IMR-90 (cell line): ENCODE results near the gene WWC1. TPM values are rescaled to one million over a fixed set of nuclear protein-coding genes. Genes with fewer than 3 reads are reported as not detected.
"Not testable (repeated sequence)": the region's sequence is repeated elsewhere in the genome, so short reads cannot be mapped to it uniquely, and the experiment has no call there.

Source experiments
- ATAC-seq: fragments of 200-7000 bp; cut with Tn5 transposase; 2 replicates; pipeline ENCODE4 v1.9.1; 2020; ENCODE audit warnings: low read depth, mild to moderate bottlenecking, moderate library complexity
- BruUV-seq: library from RNA; stranded (reverse); fragments of 400-500 nt; replicated peaks from 2 replicates; lab custom pipeline; 2021; lab: Mats Ljungman, UMichigan
- CTCF ChIA-PET: fragments of 300-600 bp; formaldehyde crosslinking; extraction: SDS; loops from one replicate; lab custom pipeline; 2021; ENCODE audit warnings: antibody characterized with exemption; lab: Yijun Ruan, JAX
- POLR2A ChIA-PET: fragments of 300-600 bp; sonication (Branson Sonifier 250); formaldehyde crosslinking; loops from one replicate; lab custom pipeline; 2022; ENCODE audit warnings: antibody characterized with exemption; ENCODE audit not compliant: unreplicated experiment; lab: Charles Lee
- DNase-seq: peaks from one replicate; pipeline ENCODE4 v3.0.0; 2013
- H2AFZ ChIP-seq: replicated peaks from 2 replicates; pipeline ENCODE3; 2013; ENCODE audit warnings: low read length, mild to moderate bottlenecking; ENCODE audit not compliant: poor library complexity
- H2AK5ac ChIP-seq: 2 replicates; pipeline ENCODE4 v1.6.1; 2013; ENCODE audit warnings: low read depth, low read length, inconsistent platforms
- H2AK9ac ChIP-seq: replicated peaks from 2 replicates; pipeline ENCODE3; 2013; ENCODE audit warnings: mild to moderate bottlenecking, low read depth, low read length, moderate library complexity; ENCODE audit not compliant: poor library complexity
- H2BK120ac ChIP-seq: 2 replicates; pipeline ENCODE4 v1.6.1; 2013; ENCODE audit warnings: low read depth, low read length, inconsistent platforms
- H2BK15ac ChIP-seq: 3 replicates; pipeline ENCODE4 v1.6.1; 2013; ENCODE audit warnings: low read depth, low read length, inconsistent platforms
- H2BK20ac ChIP-seq: 2 replicates; pipeline ENCODE4 v1.6.1; 2013; ENCODE audit warnings: low read depth, mild to moderate bottlenecking, inconsistent platforms, low read length, moderate library complexity
- H2BK5ac ChIP-seq: 2 replicates; pipeline ENCODE4 v1.6.1; 2013; ENCODE audit warnings: mild to moderate bottlenecking, low read depth, low read length, inconsistent platforms; ENCODE audit not compliant: poor library complexity, severe bottlenecking
- H3K14ac ChIP-seq: replicated peaks from 2 replicates; pipeline ENCODE4 v1.6.1; 2013; ENCODE audit warnings: low read depth, low read length, inconsistent platforms
- H3K18ac ChIP-seq: 2 replicates; pipeline ENCODE4 v1.6.1; 2013; ENCODE audit warnings: low read depth, low read length, control low read depth
- H3K23ac ChIP-seq: 2 replicates; pipeline ENCODE4 v1.6.1; 2013; ENCODE audit warnings: low read depth, low read length, inconsistent platforms
- H3K27ac ChIP-seq: 2 replicates; pipeline ENCODE4 v1.5.1; 2013; ENCODE audit warnings: mild to moderate bottlenecking, control low read depth, low read length; ENCODE audit not compliant: insufficient read depth
- H3K27me3 ChIP-seq: 2 replicates; pipeline ENCODE4 v1.6.1; 2013; ENCODE audit warnings: low read length; ENCODE audit not compliant: control insufficient read depth, insufficient read depth
- H3K36me3 ChIP-seq: 2 replicates; pipeline ENCODE4 v1.6.1; 2013; ENCODE audit warnings: low read length, mixed read lengths; ENCODE audit not compliant: control insufficient read depth, insufficient read depth
- H3K4ac ChIP-seq: 2 replicates; pipeline ENCODE4 v1.6.1; 2013; ENCODE audit warnings: low read depth, low read length, inconsistent platforms
- H3K4me1 ChIP-seq: 2 replicates; pipeline ENCODE4 v1.6.1; 2013; ENCODE audit warnings: low read length, mixed read lengths; ENCODE audit not compliant: control insufficient read depth, insufficient read depth
- H3K4me2 ChIP-seq: 2 replicates; pipeline ENCODE4 v1.6.1; 2013; ENCODE audit warnings: low read depth, mild to moderate bottlenecking, control low read depth, low read length, moderate library complexity
- H3K4me3 ChIP-seq: 2 replicates; pipeline ENCODE4 v1.5.1; 2013; ENCODE audit warnings: low read depth, mild to moderate bottlenecking, control low read depth, low read length, moderate library complexity; ENCODE audit not compliant: insufficient read depth
- H3K56ac ChIP-seq: 2 replicates; pipeline ENCODE4 v1.6.1; 2013; ENCODE audit warnings: low read length, inconsistent platforms; ENCODE audit not compliant: insufficient read depth; ENCODE audit errors: extremely low read depth
- H3K79me1 ChIP-seq, 2 experiments: 2 replicates each; pipeline ENCODE4 v1.6.1; 2013; ENCODE audit warnings: low read length in 2 of 2, inconsistent platforms in 1 of 2, low read depth in 1 of 2
- H3K9ac ChIP-seq: 2 replicates; pipeline ENCODE4 v1.6.1; 2013; ENCODE audit warnings: low read depth, low read length, control low read depth
- H3K9me1 ChIP-seq: 2 replicates; pipeline ENCODE4 v1.6.1; 2013; ENCODE audit warnings: low read length, inconsistent platforms; ENCODE audit not compliant: insufficient read depth
- H3K9me3 ChIP-seq: 2 replicates; pipeline ENCODE4 v1.6.1; 2013; ENCODE audit warnings: low read length; ENCODE audit not compliant: control insufficient read depth, insufficient read depth
- H4K20me1 ChIP-seq: 2 replicates; pipeline ENCODE4 v1.6.1; 2013; ENCODE audit warnings: low read length, inconsistent platforms; ENCODE audit not compliant: insufficient read depth
- H4K5ac ChIP-seq: 2 replicates; pipeline ENCODE4 v1.6.1; 2013; ENCODE audit warnings: mild to moderate bottlenecking, low read depth, low read length, control low read depth
- H4K8ac ChIP-seq, 2 experiments: 2 replicates each; pipeline ENCODE4 v1.6.1; 2013; ENCODE audit warnings: low read depth in 2 of 2, low read length in 2 of 2, control low read depth in 1 of 2, inconsistent platforms in 1 of 2
- H4K91ac ChIP-seq: 2 replicates; pipeline ENCODE4 v1.6.1; 2013; ENCODE audit warnings: low read depth, low read length, inconsistent platforms; ENCODE audit not compliant: insufficient read depth
- BHLHE40 ChIP-seq: fragments of 150-350 bp; IDR thresholded peaks from 2 replicates; pipeline ENCODE4 v1.6.1; 2016; ENCODE audit warnings: mild to moderate bottlenecking, low read depth, low read length
- FOS ChIP-seq: fragments of 150-350 bp; IDR thresholded peaks from 2 replicates; pipeline ENCODE4 v1.6.1; 2016; ENCODE audit warnings: low read depth, low read length
- POLR2A ChIP-seq: IDR thresholded peaks from 2 replicates; pipeline ENCODE4 v1.6.1; 2012; ENCODE audit warnings: mild to moderate bottlenecking, low read depth, low read length
- WGBS, 2 experiments: methylation state at CpG; one replicate each; pipeline versions ENCODE4 v1.1.5 to v1.1.7; 2013; ENCODE audit warnings: missing lambda C conversion rate in 2 of 2; ENCODE audit not compliant: insufficient read length in 1 of 2; ENCODE audit errors: extremely low coverage in 2 of 2; 5-methylcytosine and 5-hydroxymethylcytosine counted together
- dilution Hi-C: fragments of 300-500 bp; cut with HindIII; formaldehyde crosslinking; loops from one replicate; pipeline ENCODE4 v1.14.3; 2018; ENCODE audit warnings: low sequenced_read_pairs; ENCODE audit not compliant: unreplicated experiment
- in situ Hi-C: fragments of 300-500 bp; cut with MboI; formaldehyde crosslinking; loops from 3 replicates; pipeline ENCODE4 v1.14.3; 2019; ENCODE audit warnings: low sequenced_read_pairs, inconsistent platforms, mixed read lengths
- intact Hi-C: fragments of 100-400 bp; cut with micrococcal nuclease; formaldehyde crosslinking; loops from 2 replicates; pipeline ENCODE4 v1.10.0; 2022
- polyA plus RNA-seq, 3 experiments: library from polyadenylated mRNA; depleted of rRNA; stranded (reverse); fragments of >200 nt; gene quantifications; 2 replicates each; pipeline ENCODE4 v1.2.3, GENCODE V29; 2012; ENCODE audit warnings: low replicate concordance in 1 of 3
- total RNA-seq: library from RNA; depleted of rRNA; stranded (reverse); fragments of >200 nt; gene quantifications from 2 replicates; pipeline ENCODE4 v1.2.3, GENCODE V29; 2012
- TF ChIP-seq, protein P1 (sequence below): fragments of 150-350 bp; IDR thresholded peaks from 2 replicates; pipeline ENCODE4 v1.6.1; 2017; ENCODE audit warnings: mild to moderate bottlenecking, antibody characterized with exemption, low read length, low read depth

The WWC1 gene
- total and polyA plus RNA-seq, 2 of the 4 experiments (the other 2 are of a cell fraction) = 9.1 to 10.3 TPM

- no peaks in the 10 kb centered on the region; the same call in 1 of the 2 replicates for H3K36me3 ChIP-seq
- no peak overlapping the region for H3K4me3 ChIP-seq
- no peak overlapping the region for H2BK15ac ChIP-seq
- H4K8ac ChIP-seq = no peak overlapping the region
- H4K20me1 ChIP-seq = no peaks in the 10 kb centered on the region
- BruUV-seq = no TSS peak
- no peak for DNase-seq
- H3K27me3 ChIP-seq = no peaks in the 10 kb centered on the region
- H2AK5ac ChIP-seq = no peak overlapping the region
- no peak overlapping the region for H2AK9ac ChIP-seq
- dilution Hi-C loops = no loop called here
- H2BK120ac ChIP-seq = no peak overlapping the region
- H4K5ac ChIP-seq = no peak overlapping the region
- H2BK5ac ChIP-seq = no peak overlapping the region
- peaks cover 3% of the 10 kb centered on the region; the same call in 1 of the 2 replicates for H3K4me1 ChIP-seq
- in situ Hi-C loops = no loop called here
- H2AFZ ChIP-seq = no peak overlapping the region
- H3K56ac ChIP-seq = no peak overlapping the region
- no peak overlapping the region for H3K4ac ChIP-seq
- intact Hi-C loops = loop anchor here (2.0 kb wide), 1 partner anchor 36 kb away; no protein-coding TSS in a partner anchor
- peaks cover 13 to 14% of the 10 kb centered on the region in 2 experiments for H3K79me1 ChIP-seq
- H3K27ac ChIP-seq = no peak overlapping the region
- ChIA-PET POLR2A (no interaction called here), CTCF (no interaction called here)
- H3K14ac ChIP-seq = no peak overlapping the region
- peaks cover 14% of the 10 kb centered on the region for H3K9me1 ChIP-seq
- H3K4me2 ChIP-seq = no peak overlapping the region
- TF ChIP-seq BHLHE40 = no peak
- TF ChIP-seq, protein P1, sequence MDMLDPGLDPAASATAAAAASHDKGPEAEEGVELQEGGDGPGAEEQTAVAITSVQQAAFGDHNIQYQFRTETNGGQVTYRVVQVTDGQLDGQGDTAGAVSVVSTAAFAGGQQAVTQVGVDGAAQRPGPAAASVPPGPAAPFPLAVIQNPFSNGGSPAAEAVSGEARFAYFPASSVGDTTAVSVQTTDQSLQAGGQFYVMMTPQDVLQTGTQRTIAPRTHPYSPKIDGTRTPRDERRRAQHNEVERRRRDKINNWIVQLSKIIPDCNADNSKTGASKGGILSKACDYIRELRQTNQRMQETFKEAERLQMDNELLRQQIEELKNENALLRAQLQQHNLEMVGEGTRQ = no peak
- TF ChIP-seq FOS = no peak
- no peak for TF ChIP-seq POLR2A
- H3K18ac ChIP-seq = no peak overlapping the region
- no peak overlapping the region for H2BK20ac ChIP-seq
- no peak overlapping the region for H3K9ac ChIP-seq
- no peak overlapping the region for H4K91ac ChIP-seq
- WGBS, 2 experiments = 98% methylated on average over 4 of the region's 6 CpGs; no CpG with 5 or more reads in 1 of the 2 experiments
- ATAC-seq = no peak
- H3K9me3 ChIP-seq = no peaks in the 10 kb centered on the region
- H3K23ac ChIP-seq = no peak overlapping the region
Measured at GRCh38 chr5:168308976-168309598, 17.6 kb downstream of the WWC1 start.

DNA sequence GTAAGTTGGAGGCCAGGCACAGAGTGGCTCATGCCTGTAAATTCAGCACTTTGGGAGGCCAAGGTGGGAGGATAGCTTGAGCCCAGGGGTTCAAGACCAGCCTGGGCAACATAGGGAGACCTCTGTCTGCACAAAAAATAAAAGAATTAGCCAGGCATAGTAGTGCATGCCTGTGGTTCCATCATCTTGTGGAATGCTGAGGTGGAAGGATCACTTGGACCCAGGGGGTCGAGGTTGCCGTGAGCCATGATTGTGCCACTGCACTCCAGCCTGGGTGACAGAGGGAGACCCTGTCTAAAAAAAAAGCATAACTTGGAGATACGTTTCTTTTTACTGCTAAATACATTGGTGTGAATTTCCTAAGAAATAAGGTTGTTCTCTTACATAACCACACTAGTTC, 19.1 kb downstream of the WWC1 start:
- H4K91ac ChIP-seq, H3K18ac ChIP-seq, H3K4ac ChIP-seq, H3K27me3 ChIP-seq, in situ Hi-C loops, H3K9ac ChIP-seq, H3K23ac ChIP-seq, intact Hi-C loops, H3K36me3 ChIP-seq, H3K27ac ChIP-seq, H2AK5ac ChIP-seq, dilution Hi-C loops, BruUV-seq, DNase-seq, H4K20me1 ChIP-seq, H3K14ac ChIP-seq, H2BK5ac ChIP-seq, H3K4me3 ChIP-seq, H2AFZ ChIP-seq, POLR2A ChIA-PET, H3K4me2 ChIP-seq, H4K5ac ChIP-seq, H3K56ac ChIP-seq, ATAC-seq, H4K8ac ChIP-seq, H3K9me3 ChIP-seq, CTCF ChIA-PET, H2AK9ac ChIP-seq, H2BK20ac ChIP-seq, H2BK120ac ChIP-seq: not testable (repeated sequence)
- Histone ChIP-seq H3K4me1 (peaks cover 11% of the 10 kb centered on the region), H3K9me1 (peaks cover 18% of the 10 kb centered on the region), H3K79me1 (peaks cover 13 to 18% of the 10 kb centered on the region in 2 experiments), H2BK15ac (0 out of 3 replicates have a peak overlapping the region, but pooled peaks have one; percentile 24)
- 80% methylated on average over 2 of the region's 3 CpGs; no CpG with 5 or more reads in 1 of the 2 experiments for WGBS, 2 experiments
